Chondrocyte (in vitro differentiated cells): Measurements from ENCODE around the gene IMMP2L. TPM values are rescaled to one million over a fixed set of nuclear protein-coding genes. Genes with fewer than 3 reads are reported as not detected.

ENCODE experiments used
- DNase-seq: peaks from one replicate; pipeline ENCODE4 v3.0.0; 2021; ENCODE audit warnings: mixed read lengths, low spot score
- H3K27ac Mint-ChIP-seq: one replicate; pipeline ENCODE4 v1.8.0; 2021; ENCODE audit warnings: mild to moderate bottlenecking, moderate library complexity, mixed read lengths; ENCODE audit not compliant: unreplicated experiment
- H3K27me3 Mint-ChIP-seq: 2 replicates; pipeline ENCODE4 v1.8.0; 2021; ENCODE audit warnings: low read depth, mixed read lengths
- H3K36me3 Mint-ChIP-seq: 2 replicates; pipeline ENCODE4 v1.8.0; 2021; ENCODE audit warnings: low read depth, mixed read lengths
- H3K4me1 Mint-ChIP-seq: 2 replicates; pipeline ENCODE4 v1.8.0; 2021; ENCODE audit warnings: low read depth, mild to moderate bottlenecking, mixed read lengths
- H3K4me3 Mint-ChIP-seq: one replicate; pipeline ENCODE4 v1.8.0; 2021; ENCODE audit warnings: mild to moderate bottlenecking, moderate library complexity, mixed read lengths; ENCODE audit not compliant: unreplicated experiment
- H3K9me3 Mint-ChIP-seq: 2 replicates; pipeline ENCODE4 v1.8.0; 2021; ENCODE audit warnings: low read depth, mixed read lengths
- total RNA-seq: library from RNA; stranded (reverse); gene quantifications from 3 replicates; pipeline ENCODE4 v1.2.1, GENCODE V29; 2021
- TF ChIP-seq, protein P1 (sequence below): fragments of 200-600 bp; sonication (generic); IDR thresholded peaks from 2 replicates; pipeline ENCODE4 v1.5.0; 2021; ENCODE audit warnings: antibody characterized with exemption, mild to moderate bottlenecking, moderate library complexity

IMMP2L gene
- total RNA-seq, 1 donor from 2014 or later, result 6.1 TPM

DNA sequence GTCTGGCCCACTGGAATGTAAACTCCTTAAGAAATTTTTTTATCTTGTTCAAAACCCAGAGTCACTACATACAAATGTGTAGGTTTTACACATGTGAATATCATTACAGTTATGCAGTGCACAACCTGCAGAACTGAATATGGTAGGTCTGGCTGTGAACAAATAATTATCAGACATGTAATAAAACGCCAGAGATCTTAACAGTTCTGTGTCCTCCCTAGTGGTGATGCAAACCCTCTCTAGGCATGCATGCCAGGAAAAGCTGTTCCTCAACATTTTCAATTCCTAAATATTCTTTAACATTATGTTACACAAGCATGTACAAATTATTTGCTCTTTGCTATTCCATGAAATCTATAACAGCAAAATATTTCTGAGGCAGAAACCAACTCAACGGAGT is 124.6 kb downstream of the IMMP2L start:
- no peak overlapping the region for H3K4me3 Mint-ChIP-seq
- H3K27me3 Mint-ChIP-seq, result no peaks in the 10 kb centered on the region

DNA sequence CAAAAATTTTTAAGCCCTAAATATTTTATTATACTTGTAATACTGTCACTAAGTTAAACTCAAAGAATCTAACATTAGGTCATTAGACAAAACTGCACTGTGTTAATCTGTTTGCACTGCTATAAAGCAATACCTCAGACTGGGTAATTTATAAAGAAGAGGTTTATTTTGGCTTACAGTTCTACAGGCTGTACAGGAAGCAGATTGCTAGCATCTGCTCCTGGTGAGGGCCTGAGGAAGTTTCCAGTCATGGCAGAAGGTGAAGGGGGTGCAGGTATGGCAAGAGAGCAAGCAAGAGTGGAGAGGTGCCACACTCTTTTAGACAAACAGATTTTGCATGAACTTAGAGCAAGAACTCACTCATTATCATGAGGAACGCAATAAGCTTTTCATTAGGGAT is 125.7 kb downstream of the IMMP2L start:
- Mint-ChIP-seq H3K36me3 (peaks cover 6% of the 10 kb centered on the region), H3K4me1 (peaks cover 19% of the 10 kb centered on the region), H3K4me3 (no peak overlapping the region), H3K9me3 (peaks cover 23% of the 10 kb centered on the region), H3K27me3 (no peaks in the 10 kb centered on the region), H3K27ac (no peak overlapping the region)
- DNase-seq, result no peak
- TF ChIP-seq, protein P1, sequence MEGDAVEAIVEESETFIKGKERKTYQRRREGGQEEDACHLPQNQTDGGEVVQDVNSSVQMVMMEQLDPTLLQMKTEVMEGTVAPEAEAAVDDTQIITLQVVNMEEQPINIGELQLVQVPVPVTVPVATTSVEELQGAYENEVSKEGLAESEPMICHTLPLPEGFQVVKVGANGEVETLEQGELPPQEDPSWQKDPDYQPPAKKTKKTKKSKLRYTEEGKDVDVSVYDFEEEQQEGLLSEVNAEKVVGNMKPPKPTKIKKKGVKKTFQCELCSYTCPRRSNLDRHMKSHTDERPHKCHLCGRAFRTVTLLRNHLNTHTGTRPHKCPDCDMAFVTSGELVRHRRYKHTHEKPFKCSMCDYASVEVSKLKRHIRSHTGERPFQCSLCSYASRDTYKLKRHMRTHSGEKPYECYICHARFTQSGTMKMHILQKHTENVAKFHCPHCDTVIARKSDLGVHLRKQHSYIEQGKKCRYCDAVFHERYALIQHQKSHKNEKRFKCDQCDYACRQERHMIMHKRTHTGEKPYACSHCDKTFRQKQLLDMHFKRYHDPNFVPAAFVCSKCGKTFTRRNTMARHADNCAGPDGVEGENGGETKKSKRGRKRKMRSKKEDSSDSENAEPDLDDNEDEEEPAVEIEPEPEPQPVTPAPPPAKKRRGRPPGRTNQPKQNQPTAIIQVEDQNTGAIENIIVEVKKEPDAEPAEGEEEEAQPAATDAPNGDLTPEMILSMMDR, result no peak

More for the DNA sequence above, 124.6 kb downstream of the IMMP2L start:
- peaks cover 23% of the 10 kb centered on the region for H3K9me3 Mint-ChIP-seq
- peaks cover 6% of the 10 kb centered on the region for H3K36me3 Mint-ChIP-seq
- DNase-seq, result no peak
- H3K27ac Mint-ChIP-seq, result no peak overlapping the region
- H3K4me1 Mint-ChIP-seq, result peaks cover 19% of the 10 kb centered on the region
- TF ChIP-seq, protein P1, result no peak

DNA sequence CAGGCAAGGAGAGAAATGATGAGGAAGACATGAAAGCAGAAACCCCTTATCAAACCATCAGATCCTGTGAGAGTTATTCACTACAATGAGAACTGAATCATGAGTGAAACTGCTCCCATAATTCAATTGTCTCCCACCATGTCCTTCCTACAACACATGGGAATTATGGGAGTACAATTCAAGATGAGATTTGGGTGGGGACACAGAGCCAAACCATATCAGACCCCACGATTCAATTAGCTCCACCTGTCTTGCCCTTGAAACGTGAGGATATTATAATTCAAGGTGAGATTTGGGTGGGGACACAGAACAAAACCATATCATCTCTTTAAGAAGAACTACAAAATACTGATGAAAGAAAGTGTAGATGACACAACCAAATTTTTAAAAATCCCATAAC is 128.9 kb downstream of the IMMP2L start:
- TF ChIP-seq, protein P1, result no peak
- peaks cover 18% of the 10 kb centered on the region for H3K9me3 Mint-ChIP-seq
- H3K36me3 Mint-ChIP-seq, result peaks cover 2% of the 10 kb centered on the region
- no peak for DNase-seq
- H3K27ac Mint-ChIP-seq, result no peak overlapping the region
- H3K4me3 Mint-ChIP-seq, result no peak overlapping the region
- peaks cover 7% of the 10 kb centered on the region for H3K4me1 Mint-ChIP-seq
- no peaks in the 10 kb centered on the region for H3K27me3 Mint-ChIP-seq

DNA sequence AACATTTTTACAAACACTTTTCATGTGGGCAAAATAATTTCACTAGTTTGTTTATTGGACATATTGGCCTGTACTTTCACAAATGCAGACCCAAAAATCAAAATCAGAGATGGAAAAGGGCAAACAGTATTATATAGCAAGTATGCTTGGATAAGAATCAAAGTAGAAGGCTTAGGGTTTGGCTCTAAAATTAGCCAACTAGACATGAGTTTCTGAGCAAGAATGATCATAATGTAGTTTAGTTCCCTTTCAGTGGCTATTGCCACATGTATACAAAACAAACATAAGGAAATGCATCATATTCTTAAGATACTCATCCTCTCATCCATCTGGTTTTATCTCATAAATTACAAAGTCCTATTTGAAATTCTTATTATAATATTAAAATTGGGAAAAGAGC is 132.5 kb downstream of the IMMP2L start:
- TF ChIP-seq, protein P1, result no peak

DNA sequence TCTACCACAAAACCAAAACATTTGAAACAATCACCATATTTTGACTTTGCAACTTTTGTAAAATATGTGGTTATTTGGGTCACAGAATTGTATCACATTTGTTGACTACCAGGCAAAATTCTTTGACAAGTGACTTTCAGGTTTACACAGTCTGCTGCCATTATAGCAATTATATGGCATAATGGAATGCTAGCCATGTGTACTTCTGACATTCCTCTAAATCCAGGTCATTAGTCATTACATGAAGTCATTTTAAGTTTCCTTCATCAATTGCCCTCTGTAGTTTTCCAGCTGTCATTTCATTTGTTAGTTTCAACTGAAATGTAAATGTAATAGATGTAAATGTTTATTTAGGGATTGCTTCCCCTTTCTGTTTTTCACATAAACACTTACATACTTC is 137.5 kb downstream of the IMMP2L start:
- Mint-ChIP-seq H3K36me3 (no peaks in the 10 kb centered on the region), H3K9me3 (peaks cover 5% of the 10 kb centered on the region), H3K27ac (peak overlapping the region; percentile 39), H3K27me3 (no peaks in the 10 kb centered on the region), H3K4me1 (peaks cover 9% of the 10 kb centered on the region), H3K4me3 (no peak overlapping the region)
- no peak for DNase-seq
- TF ChIP-seq, protein P1, result no peak

More for the DNA sequence above, 132.5 kb downstream of the IMMP2L start:
- Mint-ChIP-seq H3K27ac (no peak overlapping the region), H3K27me3 (no peaks in the 10 kb centered on the region), H3K4me1 (peaks cover 5% of the 10 kb centered on the region), H3K36me3 (peaks cover 2% of the 10 kb centered on the region), H3K9me3 (peaks cover 17% of the 10 kb centered on the region), H3K4me3 (no peak overlapping the region)
- no peak for DNase-seq
